Gastrocnemius medialis (tissue), 4 donors: Measurements from ENCODE around the gene ZNF497.

Experiments
- CTCF ChIP-seq, 5 experiments: fragments of 450-650 bp in 3 of 5; fragments of 200-600 bp in 2 of 5; sonication (generic) in 2 of 5; IDR thresholded peaks in 4 of 5; conservative IDR thresholded peaks in 1 of 5; 1 replicate in 4 of 5; 2 replicates in 1 of 5; pipeline ENCODE4 v1.5.1; 2016 to 2019; ENCODE audit warnings: antibody characterized with exemption in 5 of 5, mild to moderate bottlenecking in 3 of 5, moderate library complexity in 3 of 5
- POLR2A ChIP-seq, 2 donors: fragments of 450-650 bp; IDR thresholded peaks; one replicate each; pipeline ENCODE4 v1.6.1; 2017; ENCODE audit warnings: antibody characterized with exemption in 2 of 2, mild to moderate bottlenecking in 2 of 2, moderate library complexity in 2 of 2

GRCh38 chr19:58317476-58318072 is 45.0 kb downstream of the ZNF497 start:
- TF ChIP-seq CTCF (IDR thresholded peaks at IDR 0.05 in 4 of 5, conservative IDR thresholded peaks at IDR 0.05 in 1 of 5): no peak
- no peak for TF ChIP-seq POLR2A (IDR thresholded peaks at IDR 0.05)
